GM12891 (cell line): Measurements from ENCODE around the gene JUP.

Experiments
- POLR2A ChIP-seq: IDR thresholded peaks from 2 replicates; pipeline ENCODE4 v1.6.1; 2011; ENCODE audit warnings: low read depth, low read length, control low read depth
- POLR2AphosphoS5 ChIP-seq: IDR thresholded peaks from 2 replicates; pipeline ENCODE4 v1.6.1; 2011; ENCODE audit warnings: low read depth, low read length, control low read depth
- TAF1 ChIP-seq: IDR thresholded peaks from 2 replicates; pipeline ENCODE4 v1.6.1; 2011; ENCODE audit warnings: low read depth, low read length, control low read depth

- TF ChIP-seq TAF1, result no peak
- no peak for TF ChIP-seq POLR2A
- TF ChIP-seq POLR2AphosphoS5, result no peak
Observed at GRCh38 chr17:41769346-41769862, 17.1 kb downstream of the JUP start.
